ENCODE measurements around the gene RAB1A. TPM values are rescaled to one million over a fixed set of nuclear protein-coding genes. Genes with fewer than 3 reads are reported as not detected.

The RAB1A gene
- total and polyA plus RNA-seq, 10 of the 15 experiments (the other 5 are each of a cell fraction or from before 2014, with no cell fraction given) = 48.9 to 171 (median 83.4) TPM

DNA sequence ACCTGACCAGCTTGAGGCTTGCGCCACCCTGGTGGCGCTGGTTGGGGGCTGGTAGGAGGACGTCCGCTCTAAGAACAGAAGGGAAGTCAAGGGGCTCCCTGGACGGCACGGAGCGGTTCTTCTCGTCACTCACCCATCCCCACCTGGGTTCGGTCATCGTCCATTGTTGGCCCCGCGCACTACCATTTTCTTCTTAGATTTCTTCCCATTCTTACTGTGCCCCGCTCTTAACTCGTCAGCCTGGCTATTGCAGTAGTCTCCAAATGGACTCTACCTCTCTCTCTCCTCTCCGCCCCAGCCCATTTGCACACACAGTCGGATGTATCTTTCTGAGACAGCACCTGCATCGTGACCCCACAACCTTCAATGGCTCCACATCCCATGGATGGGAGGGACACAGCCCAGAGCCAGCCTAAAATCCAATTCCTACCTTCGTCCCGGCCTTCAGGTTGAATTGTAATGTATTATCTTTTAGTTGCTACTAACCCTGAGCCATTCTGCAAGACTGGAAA lies 814 bp upstream of the RAB1A start (continued):
- TF ChIP-seq, protein P1, sequence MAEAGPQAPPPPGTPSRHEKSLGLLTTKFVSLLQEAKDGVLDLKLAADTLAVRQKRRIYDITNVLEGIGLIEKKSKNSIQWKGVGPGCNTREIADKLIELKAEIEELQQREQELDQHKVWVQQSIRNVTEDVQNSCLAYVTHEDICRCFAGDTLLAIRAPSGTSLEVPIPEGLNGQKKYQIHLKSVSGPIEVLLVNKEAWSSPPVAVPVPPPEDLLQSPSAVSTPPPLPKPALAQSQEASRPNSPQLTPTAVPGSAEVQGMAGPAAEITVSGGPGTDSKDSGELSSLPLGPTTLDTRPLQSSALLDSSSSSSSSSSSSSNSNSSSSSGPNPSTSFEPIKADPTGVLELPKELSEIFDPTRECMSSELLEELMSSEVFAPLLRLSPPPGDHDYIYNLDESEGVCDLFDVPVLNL (IDR thresholded peaks at IDR 0.05; ENCODE audit: low read depth, low read length) = no peak
- TF ChIP-seq FOS (IDR thresholded peaks at IDR 0.05; ENCODE audit: borderline replicate concordance, extremely low read depth, insufficient read length) (no peak), BCLAF1 (IDR thresholded peaks at IDR 0.05) (no peak), LARP7 (IDR thresholded peaks at IDR 0.05) (peak; percentile 66), BMI1 (IDR thresholded peaks at IDR 0.05; ENCODE audit: borderline replicate concordance) (0 out of 2 replicates have a peak, but pooled peaks have one; percentile 19), TCF7 (IDR thresholded peaks at IDR 0.05; ENCODE audit: borderline replicate concordance) (no peak), RAD21 (IDR thresholded peaks at IDR 0.05; ENCODE audit: insufficient read depth, low read depth, low read length) (no peak), CHD2 (IDR thresholded peaks at IDR 0.05; ENCODE audit: borderline replicate concordance, low read depth, low read length) (no peak), MXI1 (IDR thresholded peaks at IDR 0.05; ENCODE audit: low read depth, low read length) (peak; percentile 21; the same call in 1 of the 2 replicates)

Data from GM12878 (cell line).